ENCODE results near the gene MTFMT. TPM values are rescaled to one million over a fixed set of nuclear protein-coding genes. Genes with fewer than 3 reads are reported as not detected.

The MTFMT gene
- total and polyA plus RNA-seq, 2 of the 13 experiments (the other 11 are each of a cell fraction or from before 2014, with no cell fraction given) = 9.9 to 23.2 TPM

- TF ChIP-seq SNAPC4 (CRISPR knock-in tag; IDR thresholded peaks at IDR 0.05) = peak; percentile 86; the same call in 1 of the 2 replicates
- TF ChIP-seq, protein P1, sequence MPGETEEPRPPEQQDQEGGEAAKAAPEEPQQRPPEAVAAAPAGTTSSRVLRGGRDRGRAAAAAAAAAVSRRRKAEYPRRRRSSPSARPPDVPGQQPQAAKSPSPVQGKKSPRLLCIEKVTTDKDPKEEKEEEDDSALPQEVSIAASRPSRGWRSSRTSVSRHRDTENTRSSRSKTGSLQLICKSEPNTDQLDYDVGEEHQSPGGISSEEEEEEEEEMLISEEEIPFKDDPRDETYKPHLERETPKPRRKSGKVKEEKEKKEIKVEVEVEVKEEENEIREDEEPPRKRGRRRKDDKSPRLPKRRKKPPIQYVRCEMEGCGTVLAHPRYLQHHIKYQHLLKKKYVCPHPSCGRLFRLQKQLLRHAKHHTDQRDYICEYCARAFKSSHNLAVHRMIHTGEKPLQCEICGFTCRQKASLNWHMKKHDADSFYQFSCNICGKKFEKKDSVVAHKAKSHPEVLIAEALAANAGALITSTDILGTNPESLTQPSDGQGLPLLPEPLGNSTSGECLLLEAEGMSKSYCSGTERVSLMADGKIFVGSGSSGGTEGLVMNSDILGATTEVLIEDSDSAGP (CRISPR knock-in tag; IDR thresholded peaks at IDR 0.05; ENCODE audit: borderline replicate concordance) = peak; percentile 85
- TF ChIP-seq PHB2 (IDR thresholded peaks at IDR 0.05; ENCODE audit: partially characterized antibody) = no peak
- TF ChIP-seq MXD4 (CRISPR knock-in tag; IDR thresholded peaks at IDR 0.05) = peak; percentile 65; the same call in 1 of the 2 replicates
- no peak for TF ChIP-seq ZSCAN22 (CRISPR knock-in tag; IDR thresholded peaks at IDR 0.05)
- TF ChIP-seq ZBTB39 (CRISPR knock-in tag; IDR thresholded peaks at IDR 0.05) = 0 out of 2 replicates have a peak, but pooled peaks have one; percentile 39
- 0 out of 2 replicates have a peak, but pooled peaks have one; percentile 35 for TF ChIP-seq SALL2 (CRISPR knock-in tag; IDR thresholded peaks at IDR 0.05)
- TF ChIP-seq ZFP1 (CRISPR knock-in tag; IDR thresholded peaks at IDR 0.05) = peak; percentile 25; the same call in 1 of the 2 replicates
- TF ChIP-seq, protein P2, sequence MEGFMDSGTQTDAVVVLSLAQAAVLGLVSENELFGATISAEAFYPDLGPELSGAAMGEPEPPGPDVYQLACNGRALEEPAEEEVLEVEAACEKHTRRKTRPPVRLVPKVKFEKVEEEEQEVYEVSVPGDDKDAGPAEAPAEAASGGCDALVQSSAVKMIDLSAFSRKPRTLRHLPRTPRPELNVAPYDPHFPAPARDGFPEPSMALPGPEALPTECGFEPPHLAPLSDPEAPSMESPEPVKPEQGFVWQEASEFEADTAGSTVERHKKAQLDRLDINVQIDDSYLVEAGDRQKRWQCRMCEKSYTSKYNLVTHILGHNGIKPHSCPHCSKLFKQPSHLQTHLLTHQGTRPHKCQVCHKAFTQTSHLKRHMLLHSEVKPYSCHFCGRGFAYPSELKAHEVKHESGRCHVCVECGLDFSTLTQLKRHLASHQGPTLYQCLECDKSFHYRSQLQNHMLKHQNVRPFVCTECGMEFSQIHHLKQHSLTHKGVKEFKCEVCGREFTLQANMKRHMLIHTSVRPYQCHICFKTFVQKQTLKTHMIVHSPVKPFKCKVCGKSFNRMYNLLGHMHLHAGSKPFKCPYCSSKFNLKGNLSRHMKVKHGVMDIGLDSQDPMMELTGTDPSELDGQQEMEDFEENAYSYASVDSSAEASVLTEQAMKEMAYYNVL (CRISPR knock-in tag; IDR thresholded peaks at IDR 0.05; ENCODE audit: borderline replicate concordance) = 0 out of 2 replicates have a peak, but pooled peaks have one; percentile 56
- 0 out of 2 replicates have a peak, but pooled peaks have one; percentile 28 for TF ChIP-seq ZBTB7B (CRISPR knock-in tag; IDR thresholded peaks at IDR 0.05)
- no peak for TF ChIP-seq ZSCAN12 (CRISPR knock-in tag; IDR thresholded peaks at IDR 0.05)
- peak; percentile 48; the same call in 1 of the 2 replicates for TF ChIP-seq MED1 (CRISPR knock-in tag; IDR thresholded peaks at IDR 0.05)
- TF ChIP-seq ZNF441 (CRISPR knock-in tag; IDR thresholded peaks at IDR 0.05; ENCODE audit: borderline replicate concordance) = peak; percentile 31; the same call in 1 of the 2 replicates
- TF ChIP-seq HNF1B (CRISPR knock-in tag; IDR thresholded peaks at IDR 0.05) = peak; percentile 39; the same call in 1 of the 2 replicates
- no peak for TF ChIP-seq MED13 (CRISPR knock-in tag; IDR thresholded peaks at IDR 0.05)
- TF ChIP-seq TCF7L2 (IDR thresholded peaks at IDR 0.05; ENCODE audit: low read depth, low read length) = no peak
Observed at GRCh38 chr15:65032801-65033537, 3.5 kb upstream of the MTFMT start (continued).
